ENCODE data around the gene OR52K1.

- TF ChIP-seq EZH2 (IDR thresholded peaks at IDR 0.05; ENCODE audit: insufficient read depth, poor library complexity, severe bottlenecking) (no peak), EZH2phosphoT487 (IDR thresholded peaks at IDR 0.05; ENCODE audit: insufficient read depth, low read depth) (no peak)
These were observed 1.9 kb downstream of the OR52K1 start for GRCh38 chr11:4484310-4484709.

Data from GM23248 (cell line).